GM19035 (cell line): ENCODE measurements around the gene PI4KA.

ENCODE experiments used
- ATAC-seq: cut with Tn5 transposase; IDR thresholded peaks from one replicate; pipeline ENCODE4 v1.9.1; 2021; ENCODE audit not compliant: unreplicated experiment

The PI4KA gene

GRCh38 chr22:20794650-20795413 is 63.8 kb downstream of the PI4KA start:
- no peak for ATAC-seq

GRCh38 chr22:20793748-20794649 is 64.6 kb downstream of the PI4KA start:
- ATAC-seq, result no peak

GRCh38 chr22:20792966-20793728 is 65.5 kb downstream of the PI4KA start:
- ATAC-seq, result no peak

GRCh38 chr22:20792221-20792965 is 66.2 kb downstream of the PI4KA start:
- no peak for ATAC-seq

- no peak for ATAC-seq
Observed at GRCh38 chr22:20788627-20789344, 69.8 kb downstream of the PI4KA start.

- no peak for ATAC-seq
Observed at GRCh38 chr22:20787746-20788626, 70.6 kb downstream of the PI4KA start.

GRCh38 chr22:20787223-20787622 is 71.4 kb downstream of the PI4KA start:
- no peak for ATAC-seq

GRCh38 chr22:20786536-20786979 is 72.1 kb downstream of the PI4KA start:
- no peak for ATAC-seq

GRCh38 chr22:20786048-20786447 is 72.6 kb downstream of the PI4KA start:
- no peak for ATAC-seq

- ATAC-seq, result no peak
Observed at GRCh38 chr22:20785415-20785814, 73.2 kb downstream of the PI4KA start.

- ATAC-seq, result no peak
Observed at GRCh38 chr22:20783844-20784723, 74.5 kb downstream of the PI4KA start.

- ATAC-seq, result no peak
Observed at GRCh38 chr22:20783300-20783673, 75.3 kb downstream of the PI4KA start.

- ATAC-seq, result no peak
Observed at GRCh38 chr22:20782596-20783299, 75.9 kb downstream of the PI4KA start.

GRCh38 chr22:20782083-20782482 is 76.5 kb downstream of the PI4KA start:
- no peak for ATAC-seq

GRCh38 chr22:20781272-20781990 is 77.2 kb downstream of the PI4KA start:
- no peak for ATAC-seq

GRCh38 chr22:20779818-20780158 is 78.8 kb downstream of the PI4KA start:
- ATAC-seq, result no peak
